Nephron (organoid): ENCODE measurements around the gene SP110.

Experiments used
- H3K27ac Mint-ChIP-seq, 3 experiments: 2 replicates each; pipeline ENCODE4 v1.8.0; 2020; ENCODE audit warnings: mixed read lengths in 3 of 3, mild to moderate bottlenecking in 2 of 3, moderate library complexity in 1 of 3
- H3K27me3 Mint-ChIP-seq: 2 replicates; pipeline ENCODE4 v1.8.0; 2021; ENCODE audit warnings: low read depth, mild to moderate bottlenecking, moderate library complexity, mixed read lengths
- H3K36me3 Mint-ChIP-seq: 2 replicates; pipeline ENCODE4 v1.8.0; 2020; ENCODE audit warnings: low read depth, mixed read lengths
- H3K4me1 Mint-ChIP-seq: 2 replicates; pipeline ENCODE4 v1.8.0; 2020; ENCODE audit warnings: mixed read lengths
- H3K4me3 Mint-ChIP-seq, 3 experiments: 2 replicates each; pipeline ENCODE4 v1.8.0; 2020; ENCODE audit warnings: mild to moderate bottlenecking in 3 of 3, mixed read lengths in 3 of 3, moderate library complexity in 2 of 3
- H3K9me3 Mint-ChIP-seq: 2 replicates; pipeline ENCODE4 v1.8.0; 2020; ENCODE audit warnings: mixed read lengths
- CTCF ChIP-seq, 3 experiments: fragments of 200-600 bp; sonication (generic); IDR thresholded peaks; one replicate each; pipeline ENCODE4 v1.5.0; 2021; ENCODE audit warnings: antibody characterized with exemption in 3 of 3; ENCODE audit not compliant: unreplicated experiment in 3 of 3

Gene SP110

DNA sequence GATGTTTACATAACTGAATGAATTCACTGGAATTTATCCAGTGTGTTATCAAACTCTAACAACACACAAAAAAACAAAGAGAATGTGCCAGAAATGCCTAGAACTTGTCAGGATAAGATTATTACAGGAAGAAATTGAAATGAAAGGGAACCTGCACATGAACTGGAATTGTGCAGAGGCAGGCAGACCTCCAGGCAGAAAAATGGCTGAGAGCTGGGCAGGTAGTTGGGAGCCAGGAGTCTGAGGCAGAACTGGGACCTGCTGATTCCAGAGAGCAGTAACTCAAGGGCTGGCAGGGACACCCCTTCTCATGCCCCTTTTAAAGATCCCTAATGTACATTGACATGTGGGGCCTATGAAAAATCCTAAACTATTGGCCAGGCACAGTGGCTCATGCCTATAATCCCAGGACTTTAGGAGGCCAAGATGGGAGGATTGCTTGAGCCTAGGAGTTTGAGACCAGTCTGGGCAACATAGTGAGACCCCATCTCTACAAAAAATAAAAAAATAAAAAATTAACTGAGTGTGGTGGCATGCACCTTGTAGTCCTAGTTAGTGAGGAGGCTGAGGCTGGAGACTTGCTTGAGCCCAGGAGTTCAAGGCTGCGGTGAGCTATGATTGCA, 674 bp upstream of the SP110 start:
- Mint-ChIP-seq H3K36me3 (peaks cover 3% of the 10 kb centered on the region), H3K4me1 (peaks cover 16% of the 10 kb centered on the region), H3K9me3 (no peaks in the 10 kb centered on the region), H3K4me3 (peak overlapping the region; percentile 94 to 97 (median 96)), H3K27me3 (no peaks in the 10 kb centered on the region), H3K27ac (peak overlapping the region; percentile 97 to 99 (median 97))
- no peak for TF ChIP-seq CTCF (IDR thresholded peaks at IDR 0.05; ENCODE audit: unreplicated experiment in 3 of 3)

- Mint-ChIP-seq H3K27ac (peak overlapping the region in 2 of 3 experiments; percentile 4 to 14), H3K9me3 (no peaks in the 10 kb centered on the region), H3K36me3 (peaks cover 4% of the 10 kb centered on the region), H3K4me3 (peak overlapping the region; percentile 24 to 69 (median 35)), H3K27me3 (no peaks in the 10 kb centered on the region), H3K4me1 (peaks cover 16% of the 10 kb centered on the region)
- TF ChIP-seq CTCF (IDR thresholded peaks at IDR 0.05; ENCODE audit: unreplicated experiment in 3 of 3) = no peak
Observed at GRCh38 chr2:230218421-230218820, 1.4 kb downstream of the SP110 start.

DNA sequence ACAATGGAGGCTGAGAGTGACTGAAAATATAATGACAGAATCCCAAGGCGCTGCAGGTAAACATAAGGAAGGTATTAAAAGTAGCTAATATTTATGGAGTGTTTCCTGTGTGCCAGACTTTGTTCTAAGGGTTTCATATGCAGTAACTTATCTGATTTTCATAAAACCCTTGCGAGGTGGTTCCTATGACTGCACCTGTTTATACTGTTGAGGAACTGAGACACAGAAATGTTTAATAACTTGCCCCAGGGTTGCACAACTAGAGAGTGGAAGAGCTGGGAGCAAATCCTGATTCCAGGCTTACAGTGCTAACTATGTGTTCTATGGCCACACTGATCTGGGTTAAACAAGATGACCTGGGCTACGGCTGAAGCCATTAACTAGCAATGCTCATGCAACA, 2.4 kb downstream of the SP110 start:
- Mint-ChIP-seq H3K27ac (no peak overlapping the region), H3K4me3 (peak overlapping the region in 1 of 3 experiments; percentile 33), H3K27me3 (no peaks in the 10 kb centered on the region), H3K4me1 (peaks cover 16% of the 10 kb centered on the region), H3K36me3 (peaks cover 4% of the 10 kb centered on the region), H3K9me3 (no peaks in the 10 kb centered on the region)
- TF ChIP-seq CTCF (IDR thresholded peaks at IDR 0.05; ENCODE audit: unreplicated experiment in 3 of 3) = no peak

GRCh38 chr2:230216489-230216888, 3.3 kb downstream of the SP110 start:
- no peak overlapping the region for H3K27ac Mint-ChIP-seq
- H3K9me3 Mint-ChIP-seq = no peaks in the 10 kb centered on the region
- H3K36me3 Mint-ChIP-seq = peaks cover 8% of the 10 kb centered on the region
- H3K27me3 Mint-ChIP-seq = no peaks in the 10 kb centered on the region
- no peak overlapping the region for H3K4me3 Mint-ChIP-seq
- H3K4me1 Mint-ChIP-seq = peaks cover 16% of the 10 kb centered on the region
- TF ChIP-seq CTCF (IDR thresholded peaks at IDR 0.05; ENCODE audit: unreplicated experiment in 3 of 3) = no peak

DNA sequence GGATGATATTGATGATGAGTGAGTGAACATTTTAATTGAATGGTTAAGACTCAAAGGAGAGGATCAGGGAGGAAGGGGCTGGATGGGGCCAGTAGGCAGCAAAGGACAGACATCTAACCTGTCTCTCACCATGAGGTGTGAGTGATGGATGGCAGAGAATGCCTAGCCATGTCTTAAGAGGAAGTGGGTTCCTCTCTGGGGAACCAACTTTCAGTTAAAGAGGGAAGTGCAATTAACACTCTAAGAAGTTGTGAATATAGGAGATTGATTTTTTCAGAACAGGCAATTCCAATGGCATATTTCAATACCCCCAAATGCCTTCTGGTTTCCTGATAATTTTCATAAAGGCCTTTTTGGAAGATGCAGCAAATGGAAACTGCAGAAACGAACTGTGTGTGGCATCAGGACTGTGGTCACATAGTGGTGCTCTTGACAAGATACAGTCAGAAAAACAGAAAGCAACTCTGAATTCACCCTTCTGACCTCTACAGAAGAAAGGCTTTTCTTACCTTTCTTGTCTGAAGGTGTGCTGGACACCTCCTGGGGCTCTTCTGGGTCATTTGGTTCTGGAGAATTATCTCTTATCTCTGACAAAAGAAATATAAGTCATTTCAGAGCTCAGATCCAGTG, 10.2 kb downstream of the SP110 start:
- H3K27me3 Mint-ChIP-seq = no peaks in the 10 kb centered on the region
- no peak for TF ChIP-seq CTCF (IDR thresholded peaks at IDR 0.05; ENCODE audit: unreplicated experiment in 3 of 3)
- no peaks in the 10 kb centered on the region for H3K9me3 Mint-ChIP-seq
- H3K27ac Mint-ChIP-seq = no peak overlapping the region
- H3K36me3 Mint-ChIP-seq = peaks cover 14% of the 10 kb centered on the region
- no peak overlapping the region for H3K4me3 Mint-ChIP-seq
- H3K4me1 Mint-ChIP-seq = no peaks in the 10 kb centered on the region

GRCh38 chr2:230208576-230208975, 11.2 kb downstream of the SP110 start:
- H3K9me3 Mint-ChIP-seq = no peaks in the 10 kb centered on the region
- peaks cover 14% of the 10 kb centered on the region for H3K36me3 Mint-ChIP-seq
- no peak overlapping the region for H3K4me3 Mint-ChIP-seq
- H3K4me1 Mint-ChIP-seq = no peaks in the 10 kb centered on the region
- H3K27me3 Mint-ChIP-seq = no peaks in the 10 kb centered on the region
- no peak overlapping the region for H3K27ac Mint-ChIP-seq
- TF ChIP-seq CTCF (IDR thresholded peaks at IDR 0.05; ENCODE audit: unreplicated experiment in 3 of 3) = no peak
